Muscle of leg (tissue), 11 donors: ENCODE results near the gene GIPC2. TPM values are rescaled to one million over a fixed set of nuclear protein-coding genes. Genes with fewer than 3 reads are reported as not detected.
"Not testable (repeated sequence)": the region's sequence is repeated elsewhere in the genome, so short reads cannot be mapped to it uniquely, and the experiment has no call there.

Experiments used
- DNase-seq: peaks from one replicate; pipeline ENCODE4 v3.0.0; 2013
- H3K27ac ChIP-seq: one replicate; pipeline ENCODE4 v1.5.1; 2013; ENCODE audit warnings: mild to moderate bottlenecking, low read length, control low read depth
- H3K27me3 ChIP-seq: one replicate; pipeline ENCODE4 v1.6.1; 2013; ENCODE audit warnings: low read length; ENCODE audit not compliant: control insufficient read depth, insufficient read depth
- H3K36me3 ChIP-seq: one replicate; pipeline ENCODE4 v1.6.1; 2013; ENCODE audit warnings: low read length; ENCODE audit not compliant: control insufficient read depth, insufficient read depth
- H3K4me1 ChIP-seq: one replicate; pipeline ENCODE4 v1.6.1; 2013; ENCODE audit warnings: low read length; ENCODE audit not compliant: control insufficient read depth, insufficient read depth
- H3K4me3 ChIP-seq: one replicate; pipeline ENCODE4 v1.5.1; 2013; ENCODE audit warnings: low read length, control low read depth
- H3K9me3 ChIP-seq: replicated peaks from 2 replicates; pipeline ENCODE4 v1.6.1; 2013; ENCODE audit warnings: low read depth, low read length; ENCODE audit not compliant: control insufficient read depth
- WGBS: methylation state at CpG from one replicate; pipeline ENCODE4 v1.1.5; 2013; ENCODE audit warnings: missing lambda C conversion rate; ENCODE audit not compliant: insufficient coverage; 5-methylcytosine and 5-hydroxymethylcytosine counted together
- polyA plus RNA-seq, 8 donors: library from polyadenylated mRNA; unstranded; fragments of 120-200 nt; gene quantifications; one replicate each; pipeline versions ENCODE4 v1.2.1 to v1.2.3, GENCODE V29; 2013; ENCODE audit warnings: inconsistent platforms in 1 of 8, low replicate concordance in 1 of 8; ENCODE audit not compliant: insufficient read length in 8 of 8, insufficient read depth in 1 of 8
- total RNA-seq: library from RNA; stranded (reverse); fragments of 120-200 nt; gene quantifications from one replicate; pipeline ENCODE4 v1.2.4, GENCODE V29; 2013

Gene GIPC2
- total and polyA plus RNA-seq, 9 donors = 0.84 to 8.7 (median 1.4) TPM

DNA sequence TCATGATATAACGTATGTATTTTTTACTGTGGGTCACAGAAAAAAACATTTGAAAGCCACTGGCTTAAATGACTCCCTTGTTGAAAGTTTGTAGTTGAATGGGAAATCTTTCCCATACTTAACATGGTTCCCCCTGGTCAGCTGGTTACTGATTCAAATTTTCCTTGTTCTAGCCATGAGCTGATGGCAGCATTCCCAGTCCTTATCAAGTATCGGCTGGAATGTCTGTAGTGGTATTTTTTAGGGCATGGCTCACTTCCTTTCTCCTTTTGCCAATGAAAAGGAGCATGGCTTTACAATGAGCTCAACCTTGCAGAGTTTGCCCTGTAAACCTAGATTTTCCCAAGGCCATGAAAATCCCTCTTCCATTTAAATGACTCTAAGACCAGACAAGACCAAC, 55.7 kb downstream of the GIPC2 start:
- Histone ChIP-seq H3K4me1 (peaks cover 10% of the 10 kb centered on the region), H3K27me3 (no peaks in the 10 kb centered on the region), H3K4me3 (no peak overlapping the region), H3K27ac (peak overlapping the region; percentile 22), H3K9me3 (no peaks in the 10 kb centered on the region), H3K36me3 (no peaks in the 10 kb centered on the region)
- WGBS = 67% methylated on average over 1 of the region's 2 CpGs
- peak; percentile 53 for DNase-seq

DNA sequence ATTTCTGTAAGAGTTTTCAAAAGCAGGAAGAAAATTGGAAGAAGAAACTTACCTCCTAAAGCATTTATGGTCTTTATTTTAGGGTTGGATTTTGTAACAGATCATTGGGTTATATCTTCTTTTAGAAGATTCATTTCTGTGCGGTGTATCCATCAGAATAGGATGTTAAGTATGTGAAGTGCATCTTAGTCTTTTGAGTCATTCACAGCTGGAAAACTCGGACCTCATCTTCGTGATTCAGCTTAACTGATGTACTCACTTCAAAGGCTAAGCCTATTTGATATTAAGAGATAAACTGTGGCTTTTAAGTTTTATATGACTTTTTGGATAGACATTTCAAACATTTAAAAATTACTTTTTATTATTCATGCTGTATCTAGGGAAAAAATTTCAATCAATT, 56.3 kb downstream of the GIPC2 start:
- Histone ChIP-seq H3K27ac (no peak overlapping the region), H3K4me3 (no peak overlapping the region), H3K4me1 (peaks cover 8% of the 10 kb centered on the region), H3K36me3 (no peaks in the 10 kb centered on the region), H3K9me3 (no peaks in the 10 kb centered on the region), H3K27me3 (no peaks in the 10 kb centered on the region)
- WGBS = no CpG with 5 or more reads among the region's 3 CpGs
- no peak for DNase-seq

DNA sequence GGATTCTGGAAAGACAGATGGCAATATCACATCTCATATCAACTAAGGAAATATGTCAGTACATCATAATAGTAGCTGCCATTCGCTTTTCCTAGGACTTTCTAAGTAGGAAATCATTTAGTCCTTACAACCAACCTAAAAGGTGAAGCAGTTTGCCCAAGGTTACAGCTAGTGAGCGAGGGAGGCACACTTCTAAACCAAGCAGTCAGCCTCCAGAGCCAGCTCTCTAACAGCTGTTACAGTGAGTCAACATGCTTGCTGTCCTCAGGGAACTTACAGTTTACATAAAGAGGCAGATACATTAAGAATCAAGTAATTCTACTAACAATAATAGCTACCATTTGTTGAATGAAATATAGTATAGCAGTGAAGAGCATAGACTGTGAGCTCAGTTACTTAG, 57.1 kb downstream of the GIPC2 start:
- H3K36me3 ChIP-seq = no peaks in the 10 kb centered on the region
- no peaks in the 10 kb centered on the region for H3K9me3 ChIP-seq
- H3K27me3 ChIP-seq = no peaks in the 10 kb centered on the region
- no peak overlapping the region for H3K27ac ChIP-seq
- peaks cover 2% of the 10 kb centered on the region for H3K4me1 ChIP-seq
- no CpG with 5 or more reads among the region's 2 CpGs for WGBS
- no peak overlapping the region for H3K4me3 ChIP-seq
- no peak for DNase-seq

DNA sequence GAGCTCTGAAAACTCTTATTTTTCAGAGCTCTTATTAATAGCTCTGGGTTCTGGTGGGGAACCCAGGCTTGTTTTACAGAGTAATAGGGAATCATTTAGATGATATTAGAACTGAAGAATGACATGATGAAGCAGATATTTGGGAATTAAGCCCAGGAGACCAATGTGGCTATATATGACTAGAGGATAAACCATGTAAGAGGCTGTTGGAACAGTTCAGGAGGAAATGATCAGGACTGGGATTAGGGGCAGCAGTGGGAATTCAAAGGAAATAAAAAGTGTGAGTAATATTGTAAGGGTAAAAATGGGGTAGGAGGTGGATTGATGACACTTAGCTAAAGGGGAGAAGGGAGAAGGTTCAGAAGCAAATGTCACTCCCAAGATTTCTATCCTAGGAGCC, 58.6 kb downstream of the GIPC2 start:
- H3K4me3 ChIP-seq = no peak overlapping the region
- no peak for DNase-seq
- H3K36me3 ChIP-seq = no peaks in the 10 kb centered on the region
- no peak overlapping the region for H3K27ac ChIP-seq
- no peaks in the 10 kb centered on the region for H3K9me3 ChIP-seq
- no peaks in the 10 kb centered on the region for H3K27me3 ChIP-seq
- peaks cover 2% of the 10 kb centered on the region for H3K4me1 ChIP-seq

DNA sequence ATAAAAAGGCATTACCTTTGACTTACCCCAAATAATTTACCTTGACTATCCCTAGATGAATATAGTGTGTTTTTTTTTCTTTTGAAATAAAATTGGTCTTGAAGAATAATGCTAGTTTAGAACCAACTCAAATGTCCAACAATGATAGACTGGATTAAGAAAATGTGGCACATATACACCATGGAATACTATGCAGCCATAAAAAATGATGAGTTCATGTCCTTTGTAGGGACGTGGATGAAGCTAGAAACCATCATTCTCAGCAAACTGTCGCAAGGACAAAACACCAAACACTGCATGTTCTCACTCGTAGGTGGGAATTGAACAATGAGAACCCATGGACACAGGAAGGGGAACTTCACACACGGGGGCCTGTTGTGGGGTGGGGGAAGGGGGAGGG, 63.9 kb downstream of the GIPC2 start:
- not testable (repeated sequence) for H3K36me3 ChIP-seq, DNase-seq, H3K4me3 ChIP-seq, H3K27ac ChIP-seq, H3K27me3 ChIP-seq, H3K4me1 ChIP-seq, H3K9me3 ChIP-seq
- no CpG with 5 or more reads among the region's 4 CpGs for WGBS

DNA sequence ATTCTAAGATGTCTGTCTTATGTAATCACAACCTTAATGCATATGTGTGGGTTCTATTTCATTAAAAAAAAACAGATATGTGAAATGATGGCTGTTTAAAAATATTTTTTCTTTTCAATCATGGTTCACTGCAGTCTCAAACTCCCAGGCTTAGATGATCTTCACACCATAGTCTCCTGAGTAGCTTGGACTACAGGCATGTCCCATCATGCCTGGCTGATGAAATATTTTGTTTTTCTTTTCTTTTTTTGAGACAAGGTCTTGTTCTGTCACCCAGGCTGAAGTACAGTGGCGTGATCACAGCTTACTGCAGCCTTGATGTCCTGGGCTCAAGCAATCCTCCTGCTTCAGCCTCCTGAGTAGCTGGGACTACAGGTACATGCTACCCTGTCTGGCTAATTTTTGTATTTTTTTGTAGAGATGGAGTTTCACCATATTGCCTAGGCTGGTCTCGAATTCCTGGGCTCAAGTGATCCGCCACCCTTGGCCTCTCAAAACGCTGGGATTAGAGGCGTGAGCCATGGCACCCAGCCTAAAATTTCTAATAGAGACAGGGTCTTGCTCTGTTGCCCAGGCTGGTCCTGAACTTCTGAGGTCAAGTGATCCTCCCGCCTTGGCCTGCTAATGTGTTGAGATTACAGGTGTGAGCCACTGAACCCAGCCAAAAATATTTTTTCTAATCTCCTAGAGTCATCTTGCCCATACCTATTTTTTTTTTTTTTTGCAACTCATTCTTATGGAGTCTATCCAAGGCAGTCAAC, 67.6 kb downstream of the GIPC2 start:
- peaks cover 5% of the 10 kb centered on the region for H3K4me1 ChIP-seq
- H3K4me3 ChIP-seq = no peak overlapping the region
- WGBS = 63% methylated on average over 5 of the region's 6 CpGs
- no peak for DNase-seq
- H3K27ac ChIP-seq = no peak overlapping the region
- H3K9me3 ChIP-seq = no peaks in the 10 kb centered on the region
- no peaks in the 10 kb centered on the region for H3K27me3 ChIP-seq
- no peaks in the 10 kb centered on the region for H3K36me3 ChIP-seq

DNA sequence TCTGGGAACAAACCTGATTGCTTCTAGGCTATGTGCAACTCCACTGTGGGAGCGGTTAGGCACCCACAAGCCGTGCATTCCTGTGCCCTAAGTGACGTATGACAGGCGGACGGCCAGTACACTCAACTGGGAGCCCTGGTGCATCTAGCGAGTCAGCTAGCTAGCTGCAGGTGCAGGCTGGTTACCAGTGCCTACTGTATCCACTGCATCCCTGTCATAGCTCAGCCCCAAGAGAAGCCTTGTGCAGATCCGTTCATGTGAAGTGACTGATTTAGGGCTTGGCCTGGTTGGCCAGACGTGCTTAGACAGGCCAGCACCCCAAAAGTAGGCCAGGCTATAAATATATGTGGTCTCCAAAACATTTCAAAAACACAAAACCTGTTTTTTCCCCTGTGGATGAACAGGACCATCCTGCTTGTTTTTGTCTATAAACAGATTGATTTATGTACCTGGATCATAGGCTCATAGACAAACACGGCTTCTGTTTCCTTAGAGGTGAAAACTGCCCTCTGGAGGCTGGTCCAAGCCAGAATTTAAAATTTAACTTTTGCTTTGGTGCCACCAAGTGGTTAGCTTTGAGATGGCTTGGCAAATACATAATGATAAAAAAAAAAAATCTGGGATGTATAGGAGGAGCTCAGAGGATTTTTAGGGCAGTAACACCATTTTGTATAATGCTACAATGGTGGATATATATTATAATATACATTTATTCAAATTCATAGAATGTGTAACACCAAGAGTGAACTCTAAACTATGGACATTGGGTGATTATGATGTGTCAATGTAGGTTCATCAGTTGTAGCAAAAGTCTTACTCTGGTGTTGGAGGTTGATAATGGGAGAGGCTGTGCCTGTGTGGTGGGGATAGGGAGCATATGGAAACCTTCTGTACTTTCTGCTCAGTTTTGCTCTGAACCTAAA, 68.5 kb downstream of the GIPC2 start:
- H3K4me3 ChIP-seq = no peak overlapping the region

DNA sequence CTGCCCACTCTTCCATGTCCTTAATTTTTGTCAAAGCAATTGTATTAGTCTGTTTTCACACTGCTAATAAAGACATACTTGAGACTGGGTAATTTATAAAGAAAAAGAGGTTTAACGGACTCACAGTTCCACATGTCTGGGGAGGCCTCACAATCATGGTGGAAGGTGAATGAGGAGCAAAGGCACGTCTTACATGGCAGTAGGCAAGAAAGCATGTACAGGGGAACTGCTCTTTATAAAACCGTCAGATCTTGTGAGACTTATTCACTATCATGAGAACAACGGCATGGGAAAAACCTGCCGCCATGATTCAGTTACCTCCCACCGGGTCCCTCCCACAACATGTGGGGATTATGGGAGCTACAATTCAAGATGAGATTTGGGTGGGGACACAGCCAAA, 74.7 kb downstream of the GIPC2 start:
- H3K27ac ChIP-seq, H3K4me3 ChIP-seq, H3K27me3 ChIP-seq, H3K4me1 ChIP-seq, H3K36me3 ChIP-seq, DNase-seq, H3K9me3 ChIP-seq: not testable (repeated sequence)
- WGBS = 90% methylated on average over 2 of the region's 6 CpGs

More for the DNA sequence above, 68.5 kb downstream of the GIPC2 start:
- 67% methylated on average over 7 of the region's 9 CpGs for WGBS
- Histone ChIP-seq H3K4me1 (peaks cover 5% of the 10 kb centered on the region), H3K27ac (peak overlapping the region; percentile 20), H3K9me3 (no peaks in the 10 kb centered on the region), H3K27me3 (no peaks in the 10 kb centered on the region), H3K36me3 (no peaks in the 10 kb centered on the region)
- peak; percentile 86 for DNase-seq

DNA sequence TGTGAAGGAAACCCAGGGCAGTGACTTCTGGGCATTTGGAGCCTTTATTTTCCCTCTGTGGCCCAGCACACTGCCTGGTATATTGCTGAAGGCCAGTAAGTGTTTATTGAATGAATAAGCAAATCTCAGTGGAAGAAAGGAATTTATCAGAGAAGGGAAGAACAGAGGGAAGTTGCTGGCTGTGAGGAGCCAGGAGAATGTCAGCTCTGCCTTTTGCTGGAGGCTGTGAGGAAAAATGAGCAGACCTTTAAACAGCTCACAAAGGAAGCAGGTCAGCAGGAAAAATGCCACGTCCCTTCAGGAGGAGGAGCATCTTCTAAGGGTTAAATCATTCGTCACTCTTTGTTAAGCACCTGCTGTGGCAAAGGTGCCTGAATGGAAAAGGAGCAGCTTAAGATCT, 75.9 kb downstream of the GIPC2 start:
- no peak for DNase-seq
- no peaks in the 10 kb centered on the region for H3K9me3 ChIP-seq
- H3K4me3 ChIP-seq = no peak overlapping the region
- no peaks in the 10 kb centered on the region for H3K27me3 ChIP-seq
- no peaks in the 10 kb centered on the region for H3K4me1 ChIP-seq
- no peak overlapping the region for H3K27ac ChIP-seq
- no peaks in the 10 kb centered on the region for H3K36me3 ChIP-seq
- no CpG with 5 or more reads among the region's 2 CpGs for WGBS

DNA sequence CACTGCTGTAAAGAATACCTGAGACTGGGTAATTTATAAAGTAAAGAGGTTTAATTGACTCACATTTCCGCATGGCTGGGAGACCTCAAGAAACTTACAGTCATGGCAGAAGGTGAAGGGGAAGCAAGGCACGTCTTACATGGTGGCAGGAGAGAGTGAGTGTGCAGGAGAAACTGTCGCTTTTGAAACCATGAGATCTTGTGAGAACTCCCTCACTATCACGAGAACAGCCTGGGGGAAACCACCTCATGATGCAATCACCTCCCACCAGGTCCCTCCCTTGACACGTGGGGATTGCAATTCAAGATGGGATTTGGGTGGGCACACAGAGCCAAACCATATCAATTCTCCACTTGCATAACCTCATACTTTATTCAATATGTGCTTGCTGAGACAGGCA, 76.6 kb downstream of the GIPC2 start:
- H3K4me3 ChIP-seq = no peak overlapping the region
- no peaks in the 10 kb centered on the region for H3K36me3 ChIP-seq
- 100% methylated on average over 1 of the region's 5 CpGs for WGBS
- H3K27me3 ChIP-seq = no peaks in the 10 kb centered on the region
- DNase-seq = no peak
- no peaks in the 10 kb centered on the region for H3K9me3 ChIP-seq
- no peaks in the 10 kb centered on the region for H3K4me1 ChIP-seq
- no peak overlapping the region for H3K27ac ChIP-seq
